GM21737 (cell line): ENCODE results near the gene COL18A1.
"Not testable (repeated sequence)": the region's sequence is repeated elsewhere in the genome, so short reads cannot be mapped to it uniquely, and the experiment has no call there.

Experiments used
- ATAC-seq: cut with Tn5 transposase; IDR thresholded peaks from one replicate; pipeline ENCODE4 v1.9.1; 2021; ENCODE audit warnings: mild to moderate bottlenecking, moderate library complexity; ENCODE audit not compliant: unreplicated experiment

COL18A1 gene

GRCh38 chr21:45404730-45405270 is at the start of gene COL18A1:
Gene COL18A1, plus strand, starts transcription at chr21:45405165. Its CDS starts 66 bp downstream, at chr21:45405231.
- ATAC-seq: no peak

- no peak for ATAC-seq
These were observed 49.4 kb upstream of the COL18A1 start for GRCh38 chr21:45355573-45355972.

- no peak for ATAC-seq
These were observed 48.7 kb upstream of the COL18A1 start for GRCh38 chr21:45356251-45356650.

GRCh38 chr21:45356653-45357435 is 48.1 kb upstream of the COL18A1 start:
- no peak for ATAC-seq

GRCh38 chr21:45357436-45358260 is 47.3 kb upstream of the COL18A1 start:
- ATAC-seq: no peak

- ATAC-seq: no peak
These were observed 46.7 kb upstream of the COL18A1 start for GRCh38 chr21:45358261-45358670.

- no peak for ATAC-seq
These were observed 46.2 kb upstream of the COL18A1 start for GRCh38 chr21:45358711-45359310.

- no peak for ATAC-seq
These were observed 45.3 kb upstream of the COL18A1 start for GRCh38 chr21:45359451-45360217.

- ATAC-seq: no peak
These were observed 43.6 kb upstream of the COL18A1 start for GRCh38 chr21:45361033-45361997.

GRCh38 chr21:45362077-45362747 is 42.8 kb upstream of the COL18A1 start:
- ATAC-seq: no peak

- no peak for ATAC-seq
These were observed 42.2 kb upstream of the COL18A1 start for GRCh38 chr21:45362748-45363145.

- ATAC-seq: not testable (repeated sequence)
These were observed 41.7 kb upstream of the COL18A1 start for GRCh38 chr21:45363272-45363671.

- no peak for ATAC-seq
These were observed 41.0 kb upstream of the COL18A1 start for GRCh38 chr21:45363921-45364467.

GRCh38 chr21:45364468-45365185 is 40.3 kb upstream of the COL18A1 start:
- ATAC-seq: no peak

GRCh38 chr21:45365186-45365607 is 39.8 kb upstream of the COL18A1 start:
- ATAC-seq: no peak

- ATAC-seq: no peak
These were observed 39.2 kb upstream of the COL18A1 start for GRCh38 chr21:45365608-45366241.

GRCh38 chr21:45366476-45366875 is 38.5 kb upstream of the COL18A1 start:
- ATAC-seq: no peak
